GM18508 (cell line): ENCODE measurements around the gene SPATA46.

Experiments
- ATAC-seq: cut with Tn5 transposase; IDR thresholded peaks from one replicate; pipeline ENCODE4 v1.9.1; 2021; ENCODE audit warnings: moderate number of reproducible peaks; ENCODE audit not compliant: insufficient read depth, unreplicated experiment

SPATA46 gene

GRCh38 chr1:162391790-162392563 is 15.3 kb upstream of the SPATA46 start:
- ATAC-seq = no peak

GRCh38 chr1:162390396-162391185 is 13.9 kb upstream of the SPATA46 start:
- no peak for ATAC-seq

- no peak for ATAC-seq
Measured at GRCh38 chr1:162389971-162390370, 13.3 kb upstream of the SPATA46 start.

GRCh38 chr1:162389021-162389818 is 12.6 kb upstream of the SPATA46 start:
- ATAC-seq = no peak

- ATAC-seq = no peak
Measured at GRCh38 chr1:162388615-162389014, 12.0 kb upstream of the SPATA46 start.

- no peak for ATAC-seq
Measured at GRCh38 chr1:162388083-162388594, 11.5 kb upstream of the SPATA46 start.

GRCh38 chr1:162387226-162388082 is 10.8 kb upstream of the SPATA46 start:
- ATAC-seq = no peak

- ATAC-seq = no peak
Measured at GRCh38 chr1:162386292-162387225, 9.9 kb upstream of the SPATA46 start.

- ATAC-seq = no peak
Measured at GRCh38 chr1:162385702-162386101, 9.0 kb upstream of the SPATA46 start.

GRCh38 chr1:162385280-162385623 is 8.6 kb upstream of the SPATA46 start:
- no peak for ATAC-seq

GRCh38 chr1:162384601-162385279 is 8.1 kb upstream of the SPATA46 start:
- ATAC-seq = no peak

- no peak for ATAC-seq
Measured at GRCh38 chr1:162384116-162384515, 7.5 kb upstream of the SPATA46 start.

GRCh38 chr1:162383516-162383915 is 6.9 kb upstream of the SPATA46 start:
- ATAC-seq = no peak

- ATAC-seq = no peak
Measured at GRCh38 chr1:162383091-162383490, 6.4 kb upstream of the SPATA46 start.

- no peak for ATAC-seq
Measured at GRCh38 chr1:162381941-162382750, 5.5 kb upstream of the SPATA46 start.

- no peak for ATAC-seq
Measured at GRCh38 chr1:162381383-162381782, 4.7 kb upstream of the SPATA46 start, which contains the start of gene C1orf226. C1orf226 (plus strand) TSS chr1:162381728; CDS start chr1:162381902, 174 bp downstream.
